ENCODE data around the gene SOBP. TPM values are rescaled to one million over a fixed set of nuclear protein-coding genes. Genes with fewer than 3 reads are reported as not detected.

Gene SOBP
- polyA plus RNA-seq, 1 donor (not counting 4 experiments of a cell fraction or from before 2014, with no cell fraction given) = not detected

DNA sequence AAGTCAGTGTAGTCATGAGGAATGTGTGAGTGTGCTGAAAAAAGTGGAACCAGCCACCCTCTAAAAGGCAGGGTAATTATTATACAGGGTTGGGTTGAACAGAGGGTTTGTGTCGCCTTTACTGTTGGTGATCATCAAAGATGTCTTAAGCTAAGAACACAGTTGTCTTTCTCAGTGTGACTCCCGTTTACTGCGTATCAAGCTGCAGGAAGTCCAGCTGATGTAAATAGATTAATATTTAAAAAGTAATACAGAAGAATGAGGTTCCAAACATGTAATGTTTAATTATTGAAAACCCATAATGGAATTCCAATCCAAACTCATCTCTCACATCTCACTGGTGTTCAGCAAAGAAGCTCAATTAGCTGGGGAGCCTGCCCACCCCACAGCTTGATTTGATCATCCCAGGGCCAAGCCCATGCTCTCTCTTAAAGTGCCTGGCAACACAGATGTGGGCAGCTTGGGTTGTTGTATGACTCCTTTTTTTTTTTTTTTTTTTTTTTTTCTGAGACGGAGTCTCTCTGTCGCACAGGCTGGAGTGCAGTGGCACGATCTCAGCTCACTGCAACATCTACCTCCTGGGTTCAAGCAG lies 127.5 kb downstream of the SOBP start:
- Histone ChIP-seq H3K4me1 (ENCODE audit: control insufficient read depth, extremely low read depth, insufficient read depth, low read length) (no peaks in the 10 kb centered on the region), H3K9ac (ENCODE audit: control insufficient read depth, extremely low read depth, insufficient read depth, low read length) (no peak overlapping the region), H3K4me3 (ENCODE audit: control insufficient read depth in 2 of 3, extremely low read depth in 1 of 3, insufficient read depth in 2 of 3, low read depth in 1 of 3, low read length in 3 of 3) (no peak overlapping the region), H3K27ac (ENCODE audit: control insufficient read depth, insufficient read depth, low read length) (no peak overlapping the region), H3K9me1 (ENCODE audit: control insufficient read depth, extremely low read depth, insufficient read depth, low read length) (no peaks in the 10 kb centered on the region), H3K4me2 (ENCODE audit: control insufficient read depth, extremely low read depth, insufficient read depth, low read depth, low read length) (no peak overlapping the region), H3K36me3 (ENCODE audit: control insufficient read depth in 2 of 2, extremely low read depth in 1 of 2, insufficient read depth in 2 of 2, low read length in 2 of 2) (no peaks in the 10 kb centered on the region), H4K20me1 (ENCODE audit: control insufficient read depth, extremely low read depth, insufficient read depth, low read length) (no peaks in the 10 kb centered on the region), H3K27me3 (ENCODE audit: control insufficient read depth, extremely low read depth, insufficient read depth, low read length) (no peaks in the 10 kb centered on the region), H3K79me2 (ENCODE audit: control insufficient read depth, insufficient read depth, low read length) (no peaks in the 10 kb centered on the region), H3K9me3 (ENCODE audit: control insufficient read depth, low read depth, low read length) (no peaks in the 10 kb centered on the region), H2AFZ (ENCODE audit: control insufficient read depth, low read length) (no peak overlapping the region)
- DNase-seq (ENCODE audit: low read depth, low spot score) = no peak
- TF ChIP-seq, protein P1, sequence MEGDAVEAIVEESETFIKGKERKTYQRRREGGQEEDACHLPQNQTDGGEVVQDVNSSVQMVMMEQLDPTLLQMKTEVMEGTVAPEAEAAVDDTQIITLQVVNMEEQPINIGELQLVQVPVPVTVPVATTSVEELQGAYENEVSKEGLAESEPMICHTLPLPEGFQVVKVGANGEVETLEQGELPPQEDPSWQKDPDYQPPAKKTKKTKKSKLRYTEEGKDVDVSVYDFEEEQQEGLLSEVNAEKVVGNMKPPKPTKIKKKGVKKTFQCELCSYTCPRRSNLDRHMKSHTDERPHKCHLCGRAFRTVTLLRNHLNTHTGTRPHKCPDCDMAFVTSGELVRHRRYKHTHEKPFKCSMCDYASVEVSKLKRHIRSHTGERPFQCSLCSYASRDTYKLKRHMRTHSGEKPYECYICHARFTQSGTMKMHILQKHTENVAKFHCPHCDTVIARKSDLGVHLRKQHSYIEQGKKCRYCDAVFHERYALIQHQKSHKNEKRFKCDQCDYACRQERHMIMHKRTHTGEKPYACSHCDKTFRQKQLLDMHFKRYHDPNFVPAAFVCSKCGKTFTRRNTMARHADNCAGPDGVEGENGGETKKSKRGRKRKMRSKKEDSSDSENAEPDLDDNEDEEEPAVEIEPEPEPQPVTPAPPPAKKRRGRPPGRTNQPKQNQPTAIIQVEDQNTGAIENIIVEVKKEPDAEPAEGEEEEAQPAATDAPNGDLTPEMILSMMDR (optimal IDR thresholded peaks at IDR 0.05 in 1 of 3, IDR thresholded peaks at IDR 0.05 in 1 of 3, conservative IDR thresholded peaks at IDR 0.05 in 1 of 3; ENCODE audit: extremely low read depth in 1 of 3, insufficient read depth in 2 of 3, low read length in 3 of 3) = no peak
- TF ChIP-seq EZH2 (IDR thresholded peaks at IDR 0.05; ENCODE audit: low read length) = no peak
- dilution Hi-C loops (cut with MboI; ENCODE audit: extremely low pct_ligation_motif_present, low sequenced_read_pairs) = no loop called here
- FAIRE-seq = no peak

DNA sequence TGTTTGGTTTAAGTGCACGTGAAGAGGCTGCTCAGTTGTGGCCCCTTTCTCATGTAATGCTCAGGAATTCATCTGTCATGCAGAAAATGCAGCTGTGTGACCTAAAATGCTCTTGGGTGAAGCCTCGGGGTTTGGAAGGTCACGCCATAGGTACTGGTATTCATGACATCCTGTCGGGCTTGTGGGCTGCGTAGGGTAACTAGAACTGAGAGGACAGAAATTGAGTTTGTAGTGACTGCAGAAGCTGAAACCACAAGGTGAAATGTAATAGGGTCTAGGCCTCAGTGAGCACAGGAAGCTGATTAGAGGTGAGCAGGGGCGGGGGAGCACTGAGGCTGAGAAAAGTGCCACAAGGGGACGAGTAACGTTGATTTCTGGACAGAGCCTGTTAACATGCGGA lies 128.8 kb downstream of the SOBP start:
- FAIRE-seq (no peak), DNase-seq (ENCODE audit: low read depth, low spot score) (no peak)
- Histone ChIP-seq H3K9ac (ENCODE audit: control insufficient read depth, extremely low read depth, insufficient read depth, low read length) (no peak overlapping the region), H3K9me1 (ENCODE audit: control insufficient read depth, extremely low read depth, insufficient read depth, low read length) (no peaks in the 10 kb centered on the region), H3K4me1 (ENCODE audit: control insufficient read depth, extremely low read depth, insufficient read depth, low read length) (no peaks in the 10 kb centered on the region), H3K4me3 (ENCODE audit: control insufficient read depth in 2 of 3, extremely low read depth in 1 of 3, insufficient read depth in 2 of 3, low read depth in 1 of 3, low read length in 3 of 3) (no peak overlapping the region), H2AFZ (ENCODE audit: control insufficient read depth, low read length) (no peak overlapping the region), H3K27ac (ENCODE audit: control insufficient read depth, insufficient read depth, low read length) (no peak overlapping the region), H3K79me2 (ENCODE audit: control insufficient read depth, insufficient read depth, low read length) (no peaks in the 10 kb centered on the region), H3K36me3 (ENCODE audit: control insufficient read depth in 2 of 2, extremely low read depth in 1 of 2, insufficient read depth in 2 of 2, low read length in 2 of 2) (no peaks in the 10 kb centered on the region), H3K9me3 (ENCODE audit: control insufficient read depth, low read depth, low read length) (no peaks in the 10 kb centered on the region), H3K27me3 (ENCODE audit: control insufficient read depth, extremely low read depth, insufficient read depth, low read length) (no peaks in the 10 kb centered on the region), H4K20me1 (ENCODE audit: control insufficient read depth, extremely low read depth, insufficient read depth, low read length) (no peaks in the 10 kb centered on the region), H3K4me2 (ENCODE audit: control insufficient read depth, extremely low read depth, insufficient read depth, low read depth, low read length) (no peak overlapping the region)
- dilution Hi-C loops (cut with MboI; ENCODE audit: extremely low pct_ligation_motif_present, low sequenced_read_pairs) = no loop called here
- TF ChIP-seq EZH2 (IDR thresholded peaks at IDR 0.05; ENCODE audit: low read length) = no peak
- TF ChIP-seq, protein P1 (optimal IDR thresholded peaks at IDR 0.05 in 1 of 3, IDR thresholded peaks at IDR 0.05 in 1 of 3, conservative IDR thresholded peaks at IDR 0.05 in 1 of 3; ENCODE audit: extremely low read depth in 1 of 3, insufficient read depth in 2 of 3, low read length in 3 of 3) = no peak
